HG03060 (cell line): ENCODE data around the gene ARRDC5.
"Not testable (repeated sequence)": the region's sequence is repeated elsewhere in the genome, so short reads cannot be mapped to it uniquely, and the experiment has no call there.

Source experiments
- ATAC-seq: cut with Tn5 transposase; IDR thresholded peaks from one replicate; pipeline ENCODE4 v1.9.1; 2021; ENCODE audit warnings: low read depth, moderate number of reproducible peaks; ENCODE audit not compliant: unreplicated experiment

ARRDC5 gene

GRCh38 chr19:4871711-4872110 lies 31.0 kb downstream of the ARRDC5 start:
- ATAC-seq = no peak

- ATAC-seq = no peak
These were observed 32.5 kb downstream of the ARRDC5 start for GRCh38 chr19:4870025-4870700.

GRCh38 chr19:4868286-4868834 lies 34.3 kb downstream of the ARRDC5 start:
- ATAC-seq = no peak

- peak; percentile 36 for ATAC-seq
These were observed 35.0 kb downstream of the ARRDC5 start, which contains the start of gene PLIN3 for GRCh38 chr19:4867534-4868285. Gene PLIN3 (minus strand): TSS chr19:4867667. CDS start chr19:4861394, 6,273 bp downstream.

- ATAC-seq = no peak
These were observed 35.9 kb downstream of the ARRDC5 start for GRCh38 chr19:4866595-4867424.

- ATAC-seq = no peak
These were observed 41.5 kb downstream of the ARRDC5 start for GRCh38 chr19:4861147-4861546.

- ATAC-seq = no peak
These were observed 43.0 kb downstream of the ARRDC5 start for GRCh38 chr19:4859697-4860096.

GRCh38 chr19:4856468-4856867 lies 46.2 kb downstream of the ARRDC5 start:
- not testable (repeated sequence) for ATAC-seq

GRCh38 chr19:4853506-4853905 lies 49.2 kb downstream of the ARRDC5 start:
- ATAC-seq = not testable (repeated sequence)

GRCh38 chr19:4852484-4852883 lies 50.2 kb downstream of the ARRDC5 start:
- no peak for ATAC-seq

- ATAC-seq = no peak
These were observed 51.0 kb downstream of the ARRDC5 start for GRCh38 chr19:4851551-4852290.

GRCh38 chr19:4849019-4849418 lies 53.7 kb downstream of the ARRDC5 start:
- no peak for ATAC-seq

GRCh38 chr19:4847190-4847973 lies 55.3 kb downstream of the ARRDC5 start:
- ATAC-seq = no peak

- not testable (repeated sequence) for ATAC-seq
These were observed 56.7 kb downstream of the ARRDC5 start for GRCh38 chr19:4845975-4846374.

- ATAC-seq = no peak
These were observed 58.1 kb downstream of the ARRDC5 start for GRCh38 chr19:4844348-4845179.

GRCh38 chr19:4843647-4843965 lies 59.1 kb downstream of the ARRDC5 start:
- ATAC-seq = no peak
